WTC11 (cell line): Measurements from ENCODE around the gene BICDL1. TPM values are rescaled to one million over a fixed set of nuclear protein-coding genes. Genes with fewer than 3 reads are reported as not detected.

Source experiments
- ATAC-seq: fragments of 200-7000 bp; cut with Tn5 transposase; 2 replicates; pipeline ENCODE4 v1.10.0; 2021; ENCODE audit warnings: mild to moderate bottlenecking, moderate library complexity
- CTCF ChIA-PET: fragments of 300-600 bp; sonication (Branson Sonifier 250); formaldehyde crosslinking; loops from one replicate; lab custom pipeline; 2021; ENCODE audit warnings: antibody characterized with exemption; lab: Charles Lee
- POLR2A ChIA-PET: fragments of 350-600 bp; sonication (Branson Sonifier 250); formaldehyde crosslinking; loops from one replicate; lab custom pipeline; 2021; ENCODE audit warnings: antibody characterized with exemption; lab: Charles Lee
- DNase-seq: peaks from one replicate; pipeline ENCODE4 v3.0.0; 2021; ENCODE audit warnings: low spot score
- H3K27ac Mint-ChIP-seq: 2 replicates; pipeline ENCODE4 v1.8.0; 2021; ENCODE audit warnings: mixed read lengths
- H3K27me3 Mint-ChIP-seq: 2 replicates; pipeline ENCODE4 v1.8.0; 2021; ENCODE audit warnings: low read depth, mild to moderate bottlenecking, moderate library complexity, mixed read lengths
- H3K36me3 Mint-ChIP-seq: 2 replicates; pipeline ENCODE4 v1.8.0; 2021; ENCODE audit warnings: mixed read lengths
- H3K4me1 Mint-ChIP-seq: 2 replicates; pipeline ENCODE4 v1.8.0; 2022; ENCODE audit warnings: mixed read lengths
- H3K4me3 Mint-ChIP-seq: 2 replicates; pipeline ENCODE4 v1.8.0; 2021; ENCODE audit warnings: mild to moderate bottlenecking, moderate library complexity, mixed read lengths
- H3K9me3 Mint-ChIP-seq: 2 replicates; pipeline ENCODE4 v1.8.0; 2021; ENCODE audit warnings: mixed read lengths
- ATF1 ChIP-seq: sonication (generic); formaldehyde crosslinking; IDR thresholded peaks from 2 replicates; pipeline ENCODE4 v1.8.1; 2023; ENCODE audit warnings: mild to moderate bottlenecking, moderate library complexity, missing genetic modification reagents
- CREM ChIP-seq: sonication (generic); formaldehyde crosslinking; IDR thresholded peaks from 2 replicates; pipeline ENCODE4 v1.8.1; 2022; ENCODE audit warnings: mild to moderate bottlenecking, missing genetic modification reagents, moderate library complexity
- E2F5 ChIP-seq: sonication (generic); formaldehyde crosslinking; IDR thresholded peaks from 2 replicates; pipeline ENCODE4 v1.8.1; 2022; ENCODE audit warnings: mild to moderate bottlenecking, moderate library complexity, missing genetic modification reagents
- ELF4 ChIP-seq: sonication (generic); formaldehyde crosslinking; IDR thresholded peaks from 2 replicates; pipeline ENCODE4 v1.8.1; 2022; ENCODE audit warnings: low read depth, mild to moderate bottlenecking, moderate library complexity, missing genetic modification reagents
- FOXP4 ChIP-seq: sonication (generic); formaldehyde crosslinking; IDR thresholded peaks from 2 replicates; pipeline ENCODE4 v1.8.0; 2022; ENCODE audit warnings: mild to moderate bottlenecking, missing genetic modification reagents
- GABPB1 ChIP-seq: sonication (generic); formaldehyde crosslinking; IDR thresholded peaks from 2 replicates; pipeline ENCODE4 v1.8.1; 2023; ENCODE audit warnings: mild to moderate bottlenecking, missing genetic modification reagents
- HMGA2 ChIP-seq: fragments of 250-450 bp; sonication (Bioruptor Pico); IDR thresholded peaks from 2 replicates; pipeline ENCODE4 v1.4.0; 2021; ENCODE audit warnings: mild to moderate bottlenecking, moderate library complexity
- MLX ChIP-seq: sonication (generic); formaldehyde crosslinking; IDR thresholded peaks from 2 replicates; pipeline ENCODE4 v1.8.1; 2023; ENCODE audit warnings: mild to moderate bottlenecking, missing genetic modification reagents, moderate library complexity
- MXD4 ChIP-seq: fragments of 250-450 bp; sonication (Bioruptor Pico); IDR thresholded peaks from 2 replicates; pipeline ENCODE4 v1.8.0; 2021; ENCODE audit warnings: mild to moderate bottlenecking, moderate library complexity, borderline replicate concordance
- OVOL2 ChIP-seq: fragments of 250-450 bp; sonication (Bioruptor Pico); IDR thresholded peaks from 2 replicates; pipeline ENCODE4 v1.9.0; 2021; ENCODE audit warnings: mild to moderate bottlenecking, borderline replicate concordance
- RORB ChIP-seq: fragments of 250-450 bp; sonication (Bioruptor Pico); IDR thresholded peaks from 2 replicates; pipeline ENCODE4 v1.9.0; 2021; ENCODE audit warnings: mild to moderate bottlenecking
- ZNF121 ChIP-seq: sonication (generic); formaldehyde crosslinking; IDR thresholded peaks from 2 replicates; pipeline ENCODE4 v1.8.0; 2023; ENCODE audit warnings: missing genetic modification reagents
- total RNA-seq: library from RNA; stranded (reverse); gene quantifications from 3 replicates; pipeline ENCODE4 v1.2.3, GENCODE V29; 2021
- TF ChIP-seq, protein P1 (sequence below): sonication (generic); formaldehyde crosslinking; IDR thresholded peaks from 2 replicates; pipeline ENCODE4 v1.8.0; 2023; ENCODE audit warnings: mild to moderate bottlenecking, missing genetic modification reagents
- TF ChIP-seq, protein P2 (sequence below): sonication (generic); formaldehyde crosslinking; IDR thresholded peaks from 2 replicates; pipeline ENCODE4 v1.8.0; 2022; ENCODE audit warnings: mild to moderate bottlenecking, missing genetic modification reagents
- TF ChIP-seq, protein P3 (sequence below): fragments of 200-600 bp; IDR thresholded peaks from 2 replicates; pipeline ENCODE4 v1.8.0; 2022; ENCODE audit warnings: antibody characterized with exemption

Gene BICDL1
- total RNA-seq, 1 experiment from 2014 or later = 23.1 TPM

GRCh38 chr12:120056739-120057138, 67.7 kb downstream of the BICDL1 start (continued):
- TF ChIP-seq, protein P1, sequence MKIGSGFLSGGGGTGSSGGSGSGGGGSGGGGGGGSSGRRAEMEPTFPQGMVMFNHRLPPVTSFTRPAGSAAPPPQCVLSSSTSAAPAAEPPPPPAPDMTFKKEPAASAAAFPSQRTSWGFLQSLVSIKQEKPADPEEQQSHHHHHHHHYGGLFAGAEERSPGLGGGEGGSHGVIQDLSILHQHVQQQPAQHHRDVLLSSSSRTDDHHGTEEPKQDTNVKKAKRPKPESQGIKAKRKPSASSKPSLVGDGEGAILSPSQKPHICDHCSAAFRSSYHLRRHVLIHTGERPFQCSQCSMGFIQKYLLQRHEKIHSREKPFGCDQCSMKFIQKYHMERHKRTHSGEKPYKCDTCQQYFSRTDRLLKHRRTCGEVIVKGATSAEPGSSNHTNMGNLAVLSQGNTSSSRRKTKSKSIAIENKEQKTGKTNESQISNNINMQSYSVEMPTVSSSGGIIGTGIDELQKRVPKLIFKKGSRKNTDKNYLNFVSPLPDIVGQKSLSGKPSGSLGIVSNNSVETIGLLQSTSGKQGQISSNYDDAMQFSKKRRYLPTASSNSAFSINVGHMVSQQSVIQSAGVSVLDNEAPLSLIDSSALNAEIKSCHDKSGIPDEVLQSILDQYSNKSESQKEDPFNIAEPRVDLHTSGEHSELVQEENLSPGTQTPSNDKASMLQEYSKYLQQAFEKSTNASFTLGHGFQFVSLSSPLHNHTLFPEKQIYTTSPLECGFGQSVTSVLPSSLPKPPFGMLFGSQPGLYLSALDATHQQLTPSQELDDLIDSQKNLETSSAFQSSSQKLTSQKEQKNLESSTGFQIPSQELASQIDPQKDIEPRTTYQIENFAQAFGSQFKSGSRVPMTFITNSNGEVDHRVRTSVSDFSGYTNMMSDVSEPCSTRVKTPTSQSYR (CRISPR knock-in tag) = no peak
- TF ChIP-seq E2F5 (CRISPR knock-in tag) (no peak), MXD4 (no peak)

DNA sequence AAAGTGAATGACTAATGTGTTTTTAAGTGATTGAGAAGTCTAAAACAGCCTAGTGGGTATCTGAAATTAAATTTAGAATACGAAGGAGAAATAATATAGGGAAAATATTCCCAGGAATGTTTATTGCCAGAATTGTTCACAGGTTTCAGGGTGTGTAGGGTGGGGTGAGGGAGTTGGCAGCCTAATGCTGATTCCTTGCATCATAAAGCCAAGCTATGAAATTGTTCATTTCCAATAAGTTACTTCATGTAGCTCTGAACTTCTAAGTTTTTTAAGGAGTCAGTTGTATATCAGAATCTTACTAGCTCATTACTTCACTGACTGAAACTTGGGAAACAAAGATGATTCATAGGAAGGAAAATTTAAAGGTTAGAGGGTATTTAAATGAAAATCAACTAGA, 71.2 kb downstream of the BICDL1 start:
- POLR2A ChIA-PET = no interaction called here
- Mint-ChIP-seq H3K4me3 (no peak overlapping the region), H3K27ac (no peak overlapping the region; the same call in 1 of the 2 replicates), H3K9me3 (no peaks in the 10 kb centered on the region), H3K27me3 (no peaks in the 10 kb centered on the region), H3K36me3 (no peaks in the 10 kb centered on the region), H3K4me1 (no peaks in the 10 kb centered on the region; the same call in 1 of the 2 replicates)
- no peak for ATAC-seq
- no peak for TF ChIP-seq GABPB1 (CRISPR knock-in tag)
- no peak for TF ChIP-seq RORB (CRISPR knock-in tag)
- TF ChIP-seq, protein P1 (CRISPR knock-in tag) = no peak
- no peak for TF ChIP-seq ATF1 (CRISPR knock-in tag)
- TF ChIP-seq, protein P2, sequence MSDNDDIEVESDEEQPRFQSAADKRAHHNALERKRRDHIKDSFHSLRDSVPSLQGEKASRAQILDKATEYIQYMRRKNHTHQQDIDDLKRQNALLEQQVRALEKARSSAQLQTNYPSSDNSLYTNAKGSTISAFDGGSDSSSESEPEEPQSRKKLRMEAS (CRISPR knock-in tag) = no peak
- TF ChIP-seq ZNF121 (CRISPR knock-in tag) = no peak
- no peak for TF ChIP-seq OVOL2 (CRISPR knock-in tag)
- TF ChIP-seq, protein P3, sequence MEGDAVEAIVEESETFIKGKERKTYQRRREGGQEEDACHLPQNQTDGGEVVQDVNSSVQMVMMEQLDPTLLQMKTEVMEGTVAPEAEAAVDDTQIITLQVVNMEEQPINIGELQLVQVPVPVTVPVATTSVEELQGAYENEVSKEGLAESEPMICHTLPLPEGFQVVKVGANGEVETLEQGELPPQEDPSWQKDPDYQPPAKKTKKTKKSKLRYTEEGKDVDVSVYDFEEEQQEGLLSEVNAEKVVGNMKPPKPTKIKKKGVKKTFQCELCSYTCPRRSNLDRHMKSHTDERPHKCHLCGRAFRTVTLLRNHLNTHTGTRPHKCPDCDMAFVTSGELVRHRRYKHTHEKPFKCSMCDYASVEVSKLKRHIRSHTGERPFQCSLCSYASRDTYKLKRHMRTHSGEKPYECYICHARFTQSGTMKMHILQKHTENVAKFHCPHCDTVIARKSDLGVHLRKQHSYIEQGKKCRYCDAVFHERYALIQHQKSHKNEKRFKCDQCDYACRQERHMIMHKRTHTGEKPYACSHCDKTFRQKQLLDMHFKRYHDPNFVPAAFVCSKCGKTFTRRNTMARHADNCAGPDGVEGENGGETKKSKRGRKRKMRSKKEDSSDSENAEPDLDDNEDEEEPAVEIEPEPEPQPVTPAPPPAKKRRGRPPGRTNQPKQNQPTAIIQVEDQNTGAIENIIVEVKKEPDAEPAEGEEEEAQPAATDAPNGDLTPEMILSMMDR = no peak
- no peak for TF ChIP-seq HMGA2 (CRISPR knock-in tag)
- TF ChIP-seq CREM (CRISPR knock-in tag) = no peak
- no peak for TF ChIP-seq FOXP4
- no peak for TF ChIP-seq MLX (CRISPR knock-in tag)
- no peak for TF ChIP-seq ELF4 (CRISPR knock-in tag)
- CTCF ChIA-PET = interaction anchor here (1.1 kb wide), 1 partner anchor 27 kb away, joined by 3 read pairs; no protein-coding TSS in a partner anchor
- DNase-seq = no peak
